Lung microvascular endothelial cell (primary cell): Measurements from ENCODE around the gene RLBP1. TPM values are rescaled to one million over a fixed set of nuclear protein-coding genes. Genes with fewer than 3 reads are reported as not detected.

Source experiments
- DNase-seq, 2 donors: peaks; one replicate each; pipeline versions ENCODE4 v3.0.0 to v3.0.0-alpha.2; 2010; ENCODE audit warnings: low read depth in 2 of 2
- total RNA-seq: library from RNA; depleted of rRNA; stranded (reverse); fragments of >200 nt; gene quantifications from 2 replicates; pipeline ENCODE4 v1.2.1, GENCODE V29; 2014

The RLBP1 gene
- total RNA-seq, 1 donor from 2014 or later = not detected

GRCh38 chr15:89206908-89207331 is 14.5 kb downstream of the RLBP1 start:
- DNase-seq = peak; percentile 69 to 80

DNA sequence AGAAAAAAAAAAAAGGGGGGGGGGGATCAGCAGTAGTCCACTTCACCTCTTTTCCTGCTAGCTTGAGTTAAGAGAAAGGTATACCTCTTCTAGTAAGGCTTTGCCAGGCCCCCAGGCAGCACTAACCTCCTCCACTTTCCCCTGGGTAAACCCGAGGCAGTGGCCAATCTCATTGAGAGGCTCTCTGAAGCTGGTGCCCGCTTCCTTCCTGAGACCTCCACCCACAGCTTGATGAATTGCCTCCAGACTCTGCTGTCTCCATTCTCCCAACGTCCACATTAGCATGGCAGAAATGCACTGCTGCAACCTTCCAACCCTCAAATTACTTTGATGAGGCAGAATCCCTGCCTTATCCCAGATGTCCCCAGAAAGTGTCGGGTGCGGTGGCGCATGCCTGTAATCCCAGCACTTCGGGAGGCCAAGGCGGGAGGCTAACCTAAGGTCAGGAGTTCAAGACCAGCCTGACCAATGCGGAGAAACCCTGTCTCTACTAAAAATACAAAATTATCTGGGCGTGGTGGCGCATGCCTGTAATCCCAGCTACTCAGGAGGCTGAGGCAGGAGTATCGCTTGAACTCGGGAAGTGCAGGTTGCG is 15.3 kb downstream of the RLBP1 start:
- DNase-seq = no peak

GRCh38 chr15:89203705-89204273 is 17.6 kb downstream of the RLBP1 start:
- no peak for DNase-seq

DNA sequence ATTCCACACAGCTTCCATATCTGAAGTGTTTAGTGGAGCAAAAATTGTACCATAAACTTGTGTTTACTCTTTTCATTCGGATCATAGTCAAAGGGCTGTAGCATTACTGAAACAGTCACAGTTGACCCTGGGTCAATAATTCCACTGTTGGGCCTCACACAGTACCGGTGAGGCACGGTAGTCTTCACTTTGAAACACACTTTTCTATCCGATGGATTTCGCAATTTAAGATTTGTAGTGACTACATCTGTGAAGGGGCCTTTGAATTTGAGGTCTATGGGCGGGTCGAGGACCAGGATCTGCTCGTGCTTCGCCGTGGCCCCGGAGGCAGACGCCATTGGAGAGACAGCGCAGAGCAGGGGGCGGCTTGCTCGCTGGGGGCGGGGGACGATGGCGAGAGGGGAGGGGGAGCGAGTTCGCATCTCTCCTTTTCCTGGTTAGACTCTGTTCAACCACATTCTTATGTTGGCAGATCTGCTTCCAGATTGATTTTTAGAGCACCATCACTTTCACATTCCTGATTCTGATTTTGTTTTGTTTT is 19.8 kb downstream of the RLBP1 start:
- DNase-seq = no peak

GRCh38 chr15:89200182-89200581 is 21.2 kb downstream of the RLBP1 start:
- DNase-seq = no peak

DNA sequence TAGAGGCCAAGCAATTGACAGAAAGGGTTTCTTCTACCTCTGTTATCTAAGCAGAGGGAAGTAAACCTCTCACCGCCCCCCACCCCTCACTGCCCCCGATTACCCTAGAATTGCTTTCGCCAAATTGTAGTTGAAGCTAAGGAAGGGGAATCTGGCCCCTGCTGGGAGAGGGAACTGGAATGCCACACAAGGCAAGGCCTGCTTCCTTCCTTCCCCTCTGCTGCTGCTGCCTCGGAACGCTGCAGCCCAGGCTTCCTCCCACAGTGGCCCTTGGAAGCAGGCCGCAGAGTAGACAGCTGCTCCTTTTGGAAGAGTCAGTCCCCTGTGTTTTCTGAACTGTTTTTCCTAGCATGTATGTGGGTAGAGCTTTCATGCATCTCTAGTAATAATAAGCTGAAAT is 21.6 kb downstream of the RLBP1 start:
- DNase-seq = peak; percentile 17 to 28

- DNase-seq = no peak
Observed at GRCh38 chr15:89198934-89199333, 22.4 kb downstream of the RLBP1 start.

DNA sequence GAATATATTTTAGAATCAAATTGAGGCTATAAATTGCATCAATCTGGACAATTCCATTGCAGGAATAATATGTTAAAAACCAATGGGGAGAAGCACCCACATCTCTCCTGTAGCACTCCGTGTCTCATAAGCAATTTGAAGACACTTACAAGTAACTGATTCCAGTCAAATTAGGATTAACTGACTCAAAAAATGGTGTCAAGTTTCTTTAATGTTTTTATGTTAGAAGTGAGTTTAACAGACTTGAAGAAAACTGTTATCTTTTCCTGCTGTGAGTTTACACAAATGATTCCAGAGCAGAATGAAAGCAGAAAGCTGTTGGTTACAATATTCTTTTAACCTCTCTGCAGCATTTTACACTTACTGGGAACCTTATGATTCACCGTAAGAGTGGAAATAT is 23.2 kb downstream of the RLBP1 start:
- DNase-seq = no peak

GRCh38 chr15:89197503-89197971 is 23.8 kb downstream of the RLBP1 start:
- DNase-seq = peak in 1 of 2 donors; percentile 77

DNA sequence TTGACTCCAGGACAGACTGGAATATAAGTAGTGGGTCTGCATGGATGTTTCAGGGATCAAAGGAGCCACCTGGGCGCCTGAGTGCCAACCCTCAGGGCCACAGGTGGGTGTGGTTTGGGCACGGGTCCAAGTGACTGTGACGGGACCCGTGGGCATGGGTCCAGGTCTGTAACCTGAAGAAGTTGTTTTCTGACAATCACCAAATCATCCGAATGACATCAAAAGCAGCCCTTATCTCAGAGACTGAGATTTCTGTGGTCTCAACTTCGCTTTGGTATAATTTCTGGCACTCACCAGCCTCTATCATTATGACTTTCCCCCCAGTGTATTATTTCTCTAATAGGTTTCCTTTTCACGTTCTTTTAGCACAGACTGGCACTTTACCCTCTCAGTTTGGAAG is 24.4 kb downstream of the RLBP1 start:
- DNase-seq = no peak

GRCh38 chr15:89196241-89196640 is 25.1 kb downstream of the RLBP1 start:
- DNase-seq = no peak

DNA sequence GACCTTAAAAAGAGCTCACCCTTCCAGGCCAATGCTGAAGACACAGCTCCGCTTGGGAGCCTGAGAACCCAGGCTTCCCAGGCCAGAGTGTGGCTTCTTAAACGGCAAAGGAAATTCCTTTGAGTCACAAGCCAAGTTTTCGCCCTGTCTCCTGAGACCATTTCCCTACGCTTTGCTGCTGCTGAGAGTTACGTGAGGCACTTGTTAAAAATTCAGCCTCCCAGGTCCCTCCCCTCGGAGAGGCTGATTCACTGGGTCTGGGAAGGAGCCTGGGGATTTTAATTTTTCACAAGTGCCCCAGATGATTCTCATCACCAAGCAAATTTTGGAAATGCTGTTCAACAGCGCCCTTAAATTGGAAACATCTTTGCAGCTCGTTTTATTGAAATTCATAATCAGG is 25.5 kb downstream of the RLBP1 start:
- DNase-seq = peak in 1 of 2 donors; percentile 24

DNA sequence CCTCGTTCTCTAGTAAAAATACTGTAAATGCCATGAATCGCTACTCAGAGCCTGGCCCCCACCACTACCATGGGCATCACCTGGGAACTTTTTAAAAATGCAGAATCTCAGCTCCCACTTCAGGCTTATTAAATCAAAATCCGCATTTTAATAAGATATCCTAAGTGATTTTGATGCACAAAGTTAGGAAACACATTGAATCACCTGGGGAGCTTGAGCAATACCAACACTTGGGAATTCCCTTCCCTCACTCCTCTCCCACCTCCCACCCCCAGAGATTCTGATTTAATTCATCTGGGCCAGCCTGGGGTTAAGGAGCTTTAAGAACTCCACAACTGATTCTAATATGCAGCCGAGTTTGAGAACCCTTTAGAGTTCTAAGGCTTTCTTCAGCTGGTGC is 26.8 kb downstream of the RLBP1 start:
- no peak for DNase-seq

GRCh38 chr15:89192766-89193165 is 28.6 kb downstream of the RLBP1 start:
- peak; percentile 71 to 90 for DNase-seq

- peak; percentile 22 to 64 for DNase-seq
Observed at GRCh38 chr15:89192136-89192535, 29.2 kb downstream of the RLBP1 start.

DNA sequence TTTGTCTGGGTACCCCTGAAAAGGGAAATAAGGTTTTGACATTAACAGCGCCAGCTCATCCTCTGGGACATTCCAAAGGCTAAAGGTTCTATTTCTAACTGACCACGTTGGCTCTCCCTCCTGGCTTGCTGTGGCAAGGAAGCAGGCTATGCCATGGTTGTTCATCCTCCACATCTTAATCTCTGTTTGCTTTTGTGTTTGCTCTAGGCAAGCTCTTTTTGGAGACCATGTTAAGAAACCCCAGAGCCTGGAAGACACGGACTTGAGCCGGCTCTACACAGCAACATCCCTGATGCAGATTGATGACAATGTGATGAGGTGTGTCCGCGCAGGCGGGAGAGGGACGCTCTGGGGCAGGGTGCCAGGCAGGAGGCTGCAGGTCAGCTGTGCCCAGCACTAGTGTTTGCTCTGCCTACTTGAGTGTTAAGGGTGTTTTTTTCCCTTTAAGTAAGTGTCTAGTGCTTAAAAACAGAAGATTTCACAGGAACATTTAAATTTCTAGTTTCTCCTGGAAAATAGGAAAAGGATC is 33.3 kb downstream of the RLBP1 start:
- DNase-seq = no peak

- no peak for DNase-seq
Observed at GRCh38 chr15:89187301-89187985, 33.9 kb downstream of the RLBP1 start.

GRCh38 chr15:89186803-89187202 is 34.6 kb downstream of the RLBP1 start:
- DNase-seq = no peak

GRCh38 chr15:89184886-89185526 is 36.4 kb downstream of the RLBP1 start:
- no peak for DNase-seq

DNA sequence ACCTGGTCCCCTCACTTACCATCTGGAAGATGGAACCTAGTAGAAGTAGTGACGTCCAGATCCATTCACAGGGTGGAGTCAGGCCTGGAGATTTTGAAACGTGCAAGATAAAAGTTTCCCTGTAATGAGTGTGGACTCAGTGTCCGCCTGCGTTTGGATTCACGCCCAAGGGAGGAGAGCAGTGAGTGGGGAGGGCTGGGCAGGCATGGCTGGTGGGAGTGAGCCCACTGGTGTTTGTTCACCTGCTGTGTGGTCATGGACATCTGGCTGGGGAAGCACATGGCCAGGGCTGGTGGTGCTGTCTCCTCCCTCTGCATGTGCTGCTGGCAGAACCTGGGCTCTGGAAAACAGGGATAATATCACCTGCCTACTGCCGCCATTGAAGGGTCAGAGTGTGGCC is 37.0 kb downstream of the RLBP1 start:
- no peak for DNase-seq

DNA sequence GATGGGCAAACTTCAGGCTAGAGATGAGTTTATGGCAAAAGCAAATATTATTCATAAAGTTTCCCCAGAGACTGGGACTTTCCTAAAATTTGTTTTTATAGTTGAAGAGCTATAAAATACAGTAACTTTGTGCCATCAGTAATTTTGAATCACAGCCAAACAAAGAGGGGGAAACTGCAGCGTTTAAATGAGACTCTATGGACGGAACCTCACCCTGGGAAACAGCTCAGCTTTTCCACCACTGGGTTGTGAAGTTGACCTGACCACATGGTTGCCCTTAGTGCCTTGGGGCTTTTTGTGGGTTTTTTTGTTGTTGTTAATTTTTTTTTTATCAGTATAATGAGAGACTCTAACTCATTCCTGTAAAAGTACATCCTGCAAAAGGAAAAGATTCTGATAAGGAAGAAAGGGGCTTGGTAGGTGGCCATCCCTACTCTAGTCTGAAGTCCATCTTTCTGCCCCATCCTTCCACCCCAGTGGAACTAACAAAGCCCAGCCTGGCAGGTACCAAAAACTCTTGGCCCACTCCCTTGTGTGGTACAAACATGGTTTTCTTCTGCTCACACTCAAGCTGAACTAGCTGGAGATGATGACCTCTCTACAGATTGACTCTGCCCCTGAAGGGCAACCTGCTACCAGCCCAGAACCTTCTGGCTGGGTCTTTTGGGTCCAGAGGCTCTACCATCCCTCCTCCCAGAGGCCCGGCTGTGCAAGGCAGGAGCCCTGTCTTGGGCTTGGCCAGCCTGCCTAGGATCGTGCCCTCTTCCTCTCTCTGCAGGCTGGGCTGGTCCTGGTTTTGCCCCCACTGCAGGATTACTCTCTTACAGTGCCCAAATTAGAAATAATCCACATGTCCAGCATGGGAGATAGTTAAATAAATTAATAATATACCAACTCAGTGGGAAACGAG is 41.2 kb downstream of the RLBP1 start:
- DNase-seq = peak in 1 of 2 donors; percentile 91
